SHP77 treated with DMSO at 0.1 percent for 48 hours (cell line): ENCODE measurements around the gene SLC15A1.
A peak's percentile ranks its signal among the peaks of the same experiment; 100 is the strongest.

Experiments
- DNase-seq: peaks from one replicate; lab custom pipeline; 2025; lab: John Stamatoyannopoulos, UW

SLC15A1 gene

GRCh38 chr13:98752467-98753290 is at the start of gene SLC15A1:
SLC15A1 (minus strand) TSS chr13:98752672; CDS start chr13:98752598, 74 bp downstream.
- no peak for DNase-seq

- DNase-seq, result peak; percentile 60
Measured at GRCh38 chr13:98801626-98802418, 49.4 kb upstream of the SLC15A1 start.

- DNase-seq, result no peak
Measured at GRCh38 chr13:98800078-98800477, 47.6 kb upstream of the SLC15A1 start.

GRCh38 chr13:98798849-98799645 is 46.6 kb upstream of the SLC15A1 start:
- no peak for DNase-seq

- DNase-seq, result no peak
Measured at GRCh38 chr13:98797456-98797855, 45.0 kb upstream of the SLC15A1 start.

- no peak for DNase-seq
Measured at GRCh38 chr13:98796798-98797197, 44.3 kb upstream of the SLC15A1 start.

GRCh38 chr13:98796191-98796590 is 43.7 kb upstream of the SLC15A1 start:
- no peak for DNase-seq

- no peak for DNase-seq
Measured at GRCh38 chr13:98795220-98795619, 42.7 kb upstream of the SLC15A1 start.

- DNase-seq, result no peak
Measured at GRCh38 chr13:98794498-98794897, 42.0 kb upstream of the SLC15A1 start.

- no peak for DNase-seq
Measured at GRCh38 chr13:98792785-98793495, 40.5 kb upstream of the SLC15A1 start.

- DNase-seq, result no peak
Measured at GRCh38 chr13:98792321-98792720, 39.8 kb upstream of the SLC15A1 start.

GRCh38 chr13:98791611-98792010 is 39.1 kb upstream of the SLC15A1 start:
- DNase-seq, result no peak

GRCh38 chr13:98787996-98788395 is 35.5 kb upstream of the SLC15A1 start:
- no peak for DNase-seq

GRCh38 chr13:98787173-98787572 is 34.7 kb upstream of the SLC15A1 start:
- DNase-seq, result no peak

- no peak for DNase-seq
Measured at GRCh38 chr13:98786023-98786422, 33.6 kb upstream of the SLC15A1 start.

- DNase-seq, result no peak
Measured at GRCh38 chr13:98785405-98785804, 32.9 kb upstream of the SLC15A1 start.

- no peak for DNase-seq
Measured at GRCh38 chr13:98784666-98785065, 32.2 kb upstream of the SLC15A1 start.

- DNase-seq, result no peak
Measured at GRCh38 chr13:98783856-98784478, 31.5 kb upstream of the SLC15A1 start.

- no peak for DNase-seq
Measured at GRCh38 chr13:98782654-98783053, 30.2 kb upstream of the SLC15A1 start.

GRCh38 chr13:98781905-98782304 is 29.4 kb upstream of the SLC15A1 start:
- no peak for DNase-seq

GRCh38 chr13:98781470-98781869 is 29.0 kb upstream of the SLC15A1 start:
- DNase-seq, result no peak
